GM13977 (cell line): ENCODE measurements around the gene CLDN4.
"Not testable (repeated sequence)": the region's sequence is repeated elsewhere in the genome, so short reads cannot be mapped to it uniquely, and the experiment has no call there.

Source experiments
- DNase-seq: peaks from one replicate; pipeline ENCODE4 v3.0.0; 2012; ENCODE audit warnings: low spot score
- in situ Hi-C: fragments of 300-500 bp; cut with MboI; formaldehyde crosslinking; loops from one replicate; pipeline ENCODE4 v1.12.0; 2022; ENCODE audit warnings: low sequenced_read_pairs, low pct_unique_long_range_greater_than_20kb, mixed read lengths, inconsistent platforms; ENCODE audit not compliant: unreplicated experiment
- TF ChIP-seq, protein P1 (sequence below): IDR thresholded peaks from 2 replicates; pipeline ENCODE4 v1.5.1; 2012; ENCODE audit warnings: mild to moderate bottlenecking, control low read depth; ENCODE audit not compliant: insufficient read depth; ENCODE audit errors: extremely low read depth, missing control alignments

The CLDN4 gene

GRCh38 chr7:73844848-73845460 lies 14.2 kb downstream of the CLDN4 start:
- no peak for DNase-seq
- in situ Hi-C loops = no loop called here
- TF ChIP-seq, protein P1, sequence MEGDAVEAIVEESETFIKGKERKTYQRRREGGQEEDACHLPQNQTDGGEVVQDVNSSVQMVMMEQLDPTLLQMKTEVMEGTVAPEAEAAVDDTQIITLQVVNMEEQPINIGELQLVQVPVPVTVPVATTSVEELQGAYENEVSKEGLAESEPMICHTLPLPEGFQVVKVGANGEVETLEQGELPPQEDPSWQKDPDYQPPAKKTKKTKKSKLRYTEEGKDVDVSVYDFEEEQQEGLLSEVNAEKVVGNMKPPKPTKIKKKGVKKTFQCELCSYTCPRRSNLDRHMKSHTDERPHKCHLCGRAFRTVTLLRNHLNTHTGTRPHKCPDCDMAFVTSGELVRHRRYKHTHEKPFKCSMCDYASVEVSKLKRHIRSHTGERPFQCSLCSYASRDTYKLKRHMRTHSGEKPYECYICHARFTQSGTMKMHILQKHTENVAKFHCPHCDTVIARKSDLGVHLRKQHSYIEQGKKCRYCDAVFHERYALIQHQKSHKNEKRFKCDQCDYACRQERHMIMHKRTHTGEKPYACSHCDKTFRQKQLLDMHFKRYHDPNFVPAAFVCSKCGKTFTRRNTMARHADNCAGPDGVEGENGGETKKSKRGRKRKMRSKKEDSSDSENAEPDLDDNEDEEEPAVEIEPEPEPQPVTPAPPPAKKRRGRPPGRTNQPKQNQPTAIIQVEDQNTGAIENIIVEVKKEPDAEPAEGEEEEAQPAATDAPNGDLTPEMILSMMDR = no peak

GRCh38 chr7:73845701-73846195 lies 15.0 kb downstream of the CLDN4 start:
- in situ Hi-C loops, DNase-seq: not testable (repeated sequence)

GRCh38 chr7:73847941-73848723 lies 17.3 kb downstream of the CLDN4 start:
- in situ Hi-C loops = no loop called here
- no peak for DNase-seq
- TF ChIP-seq, protein P1 = no peak

GRCh38 chr7:73850781-73851207 lies 20.0 kb downstream of the CLDN4 start:
- no peak for DNase-seq

DNA sequence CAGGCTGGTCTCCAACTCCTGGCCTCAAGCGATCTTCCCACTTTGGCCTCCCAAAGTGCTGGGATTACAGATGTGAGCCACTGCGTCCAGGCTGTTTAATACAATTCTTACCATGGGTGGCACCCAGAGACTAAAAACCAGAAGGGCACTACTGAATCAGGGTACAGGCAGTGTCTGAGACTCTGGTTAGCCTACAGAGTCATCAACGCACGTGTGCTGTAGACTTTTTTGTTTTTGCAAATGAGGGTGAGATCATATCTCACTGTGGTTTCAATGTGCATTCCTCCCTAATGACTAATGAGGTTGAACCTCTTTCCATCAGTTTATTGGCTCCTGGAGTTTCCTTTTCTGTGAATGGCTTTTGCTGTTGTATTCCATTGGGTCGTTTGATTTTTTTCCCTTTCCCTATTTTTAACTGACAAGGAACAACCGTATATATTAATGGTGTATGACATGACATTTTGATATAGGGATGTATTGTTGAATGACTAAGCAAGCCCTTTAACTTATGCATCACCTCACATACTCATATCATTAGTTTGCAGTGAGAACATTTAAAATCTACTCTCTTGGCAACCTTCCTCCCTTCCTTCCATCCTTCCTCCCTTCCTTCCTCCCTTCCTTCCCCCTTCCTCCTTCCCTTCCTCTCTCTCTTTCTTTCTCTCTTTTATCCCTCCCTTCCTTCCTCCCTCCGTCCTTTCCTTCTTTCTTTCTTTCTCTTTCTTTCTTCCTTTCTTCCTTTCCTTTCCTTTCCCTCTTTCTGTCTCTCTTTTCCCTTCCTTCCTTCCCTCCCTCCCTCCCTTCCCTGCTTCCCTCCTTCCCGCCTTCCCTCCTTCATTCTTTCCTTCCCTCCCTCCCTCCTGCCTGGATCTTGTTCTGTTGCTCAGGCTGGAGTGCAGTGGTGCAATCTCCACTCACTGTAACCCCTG lies 20.9 kb downstream of the CLDN4 start:
- DNase-seq = peak; percentile 80
- in situ Hi-C loops = loop anchor here (25.0 kb wide), 1 partner anchor 239 kb away; the partner anchor contains the start of gene MLXIPL
- TF ChIP-seq, protein P1 = no peak

More at GRCh38 chr7:73850781-73851207, 20.0 kb downstream of the CLDN4 start:
- in situ Hi-C loops = loop anchor here (25.0 kb wide), 1 partner anchor 238 kb away; the partner anchor contains the start of gene MLXIPL
- TF ChIP-seq, protein P1 = no peak

- DNase-seq = no peak
- in situ Hi-C loops = loop anchor here (25.0 kb wide), 1 partner anchor 240 kb away; the partner anchor contains the start of gene MLXIPL
- TF ChIP-seq, protein P1 = no peak
These were observed 21.7 kb downstream of the CLDN4 start for GRCh38 chr7:73852500-73852899.
